A673 (cell line): ENCODE measurements around the gene ANTXRL. TPM values are rescaled to one million over a fixed set of nuclear protein-coding genes. Genes with fewer than 3 reads are reported as not detected.

Experiments
- BruUV-seq: library from RNA; stranded (reverse); fragments of 400-500 nt; replicated peaks from 2 replicates; lab custom pipeline; 2021; lab: Mats Ljungman, UMichigan
- CTCF ChIA-PET: fragments of 300-600 bp; sonication (Branson Sonifier 250); formaldehyde crosslinking; loops from one replicate; lab custom pipeline; 2022; ENCODE audit warnings: antibody characterized with exemption; lab: Charles Lee
- POLR2A ChIA-PET: fragments of 300-600 bp; sonication (Branson Sonifier 250); formaldehyde crosslinking; loops from one replicate; lab custom pipeline; 2022; ENCODE audit warnings: antibody characterized with exemption; ENCODE audit not compliant: low non-redundant PET; lab: Charles Lee
- DNase-seq: peaks from one replicate; pipeline ENCODE4 v3.0.0-alpha.2; 2015; ENCODE audit warnings: low spot score
- H3K27ac ChIP-seq: fragments of 200-600 bp; sonication (generic); 2 replicates; pipeline ENCODE4 v1.5.1; 2016; ENCODE audit warnings: mixed run types, low read depth, mild to moderate bottlenecking, mixed read lengths, antibody characterized with exemption, low read length; ENCODE audit not compliant: poor library complexity, severe bottlenecking
- H3K27me3 ChIP-seq: fragments of 200-600 bp; sonication (generic); replicated peaks from 2 replicates; pipeline ENCODE4 v1.6.1; 2017; ENCODE audit warnings: mixed run types, low read depth, mild to moderate bottlenecking, mixed read lengths, antibody characterized with exemption, low read length; ENCODE audit not compliant: insufficient read depth, poor library complexity
- H3K36me3 ChIP-seq: fragments of 200-600 bp; sonication (generic); 2 replicates; pipeline ENCODE4 v1.6.1; 2016; ENCODE audit warnings: mixed run types, mild to moderate bottlenecking, mixed read lengths, antibody characterized with exemption, low read length; ENCODE audit not compliant: insufficient read depth, poor library complexity, severe bottlenecking
- H3K4me1 ChIP-seq: fragments of 200-600 bp; sonication (generic); 2 replicates; pipeline ENCODE4 v1.6.1; 2017; ENCODE audit warnings: mixed run types, mild to moderate bottlenecking, mixed read lengths, antibody characterized with exemption, low read length; ENCODE audit not compliant: insufficient read depth, poor library complexity, severe bottlenecking
- H3K4me3 ChIP-seq: fragments of 200-600 bp; sonication (generic); 2 replicates; pipeline ENCODE4 v1.5.1; 2016; ENCODE audit warnings: low read depth, mixed run types, mild to moderate bottlenecking, mixed read lengths, low read length; ENCODE audit not compliant: poor library complexity, severe bottlenecking
- H3K9me3 ChIP-seq: fragments of 200-600 bp; sonication (generic); 2 replicates; pipeline ENCODE4 v1.6.1; 2016; ENCODE audit warnings: mixed run types, low read depth, mild to moderate bottlenecking, mixed read lengths, antibody characterized with exemption, low read length; ENCODE audit not compliant: poor library complexity, severe bottlenecking
- CTCF ChIP-seq: fragments of 300-800, 200-600 bp; sonication (generic); conservative IDR thresholded peaks from 2 replicates; pipeline ENCODE4 v1.5.1; 2017; ENCODE audit warnings: low read depth, mild to moderate bottlenecking, antibody characterized with exemption, low read length, moderate library complexity, mixed read lengths
- EZH2 ChIP-seq: fragments of 200-600 bp; sonication (generic); IDR thresholded peaks from 2 replicates; pipeline ENCODE4 v1.6.1; 2017; ENCODE audit warnings: borderline replicate concordance, low read depth, mild to moderate bottlenecking, mixed read lengths, antibody characterized with exemption, low read length; ENCODE audit not compliant: poor library complexity, severe bottlenecking
- intact Hi-C: fragments of 100-400 bp; cut with micrococcal nuclease; formaldehyde crosslinking; loops from one replicate; pipeline ENCODE4 v1.10.0; 2022; ENCODE audit not compliant: unreplicated experiment
- total RNA-seq: library from RNA; stranded (reverse); gene quantifications from 2 replicates; pipeline ENCODE4 v1.2.3, GENCODE V29; 2021

The ANTXRL gene
- total RNA-seq, 1 experiment from 2014 or later: not detected

- BruUV-seq: no TSS peak
- H3K4me1 ChIP-seq: no peaks in the 10 kb centered on the region
- H3K27ac ChIP-seq: no peak overlapping the region
- ChIA-PET POLR2A (no interaction called here), CTCF (no interaction called here)
- H3K27me3 ChIP-seq: peaks cover 13% of the 10 kb centered on the region
- no peak for DNase-seq
- no peak overlapping the region for H3K4me3 ChIP-seq
- intact Hi-C loops: no loop called here
- TF ChIP-seq EZH2 (no peak), CTCF (0 out of 2 replicates have a peak, but pooled peaks have one; percentile 36)
- H3K9me3 ChIP-seq: no peaks in the 10 kb centered on the region
- H3K36me3 ChIP-seq: no peaks in the 10 kb centered on the region
Measured at GRCh38 chr10:46325021-46325420, 38.2 kb downstream of the ANTXRL start.

GRCh38 chr10:46326066-46326465 is 39.3 kb downstream of the ANTXRL start:
- intact Hi-C loops: no loop called here
- H3K9me3 ChIP-seq: no peaks in the 10 kb centered on the region
- no peak overlapping the region for H3K4me3 ChIP-seq
- H3K27me3 ChIP-seq: peaks cover 13% of the 10 kb centered on the region
- no peaks in the 10 kb centered on the region for H3K4me1 ChIP-seq
- ChIA-PET CTCF (no interaction called here), POLR2A (no interaction called here)
- no peak overlapping the region for H3K27ac ChIP-seq
- H3K36me3 ChIP-seq: no peaks in the 10 kb centered on the region
- TF ChIP-seq EZH2 (no peak), CTCF (no peak)
- BruUV-seq: no TSS peak
- no peak for DNase-seq

GRCh38 chr10:46326971-46327370 is 40.2 kb downstream of the ANTXRL start:
- intact Hi-C loops: no loop called here
- no peak for TF ChIP-seq CTCF
- TF ChIP-seq EZH2: no peak
- CTCF ChIA-PET: no interaction called here
- Histone ChIP-seq H3K4me1 (no peaks in the 10 kb centered on the region), H3K9me3 (no peaks in the 10 kb centered on the region), H3K27me3 (peaks cover 13% of the 10 kb centered on the region), H3K27ac (no peak overlapping the region), H3K36me3 (no peaks in the 10 kb centered on the region), H3K4me3 (no peak overlapping the region)
- BruUV-seq: no TSS peak
- POLR2A ChIA-PET: no interaction called here
- DNase-seq: no peak
